HCT116 (cell line): Measurements from ENCODE around the gene PCGF2. TPM values are rescaled to one million over a fixed set of nuclear protein-coding genes. Genes with fewer than 3 reads are reported as not detected.

Source experiments
- ATAC-seq: fragments of 200-7000 bp; cut with Tn5 transposase; 2 replicates; pipeline ENCODE4 v1.9.1; 2020; ENCODE audit warnings: mild to moderate bottlenecking, moderate library complexity
- BruUV-seq: library from RNA; stranded (reverse); fragments of 400-500 nt; replicated peaks from 2 replicates; lab custom pipeline; 2021; lab: Mats Ljungman, UMichigan
- CTCF ChIA-PET: fragments of 300-600 bp; sonication (Branson Sonifier 250); formaldehyde crosslinking; loops from one replicate; lab custom pipeline; 2021; ENCODE audit warnings: antibody characterized with exemption; lab: Charles Lee
- POLR2A ChIA-PET: fragments of 300-600, 350-600 bp; sonication (Branson Sonifier 250); formaldehyde crosslinking; loops from one replicate; lab custom pipeline; 2021; ENCODE audit warnings: antibody characterized with exemption; lab: Charles Lee
- RAD21 ChIA-PET, 2 experiments: fragments of 300-600 bp; sonication (Branson Sonifier 250); formaldehyde crosslinking; loops; one replicate each; lab custom pipeline; 2023; ENCODE audit warnings: low total read pairs in 2 of 2; ENCODE audit not compliant: uncharacterized antibody in 2 of 2, unreplicated experiment in 2 of 2, low non-redundant PET in 1 of 2; lab: Charles Lee
- DNase-seq: peaks from one replicate; pipeline ENCODE4 v3.0.0-alpha.2; 2010; ENCODE audit warnings: low read depth, low spot score
- H2AFZ ChIP-seq: fragments of 200-600 bp; shearing (Covaris generic), sonication (generic); 2 replicates; pipeline ENCODE4 v1.6.1; 2017; ENCODE audit warnings: low read depth, mixed run types, mixed read lengths, antibody characterized with exemption, low read length; ENCODE audit not compliant: poor library complexity, severe bottlenecking
- H3K27ac ChIP-seq: 2 replicates; pipeline ENCODE4 v1.5.1; 2012; ENCODE audit warnings: low read depth, low read length
- H3K27me3 ChIP-seq: fragments of 200-600 bp; sonication (generic); 2 replicates; pipeline ENCODE4 v1.6.1; 2016; ENCODE audit warnings: mixed run types, low read length, mixed read lengths; ENCODE audit not compliant: insufficient read depth
- H3K36me3 ChIP-seq, 2 experiments: fragments of 200-500 bp in 1 of 2; fragments of 200-600 bp in 1 of 2; sonication (Bioruptor generic) in 1 of 2; sonication (generic) in 1 of 2; 2 replicates each; pipeline versions ENCODE4 v1.5.1 to v1.6.1; 2014 to 2016; ENCODE audit warnings: low read length in 2 of 2, inconsistent platforms in 1 of 2, mixed read lengths in 1 of 2, mixed run types in 1 of 2; ENCODE audit not compliant: insufficient read depth in 2 of 2, control insufficient read depth in 1 of 2
- H3K4me1 ChIP-seq, 2 experiments: fragments of 200-600 bp in 1 of 2; sonication (generic) in 1 of 2; 2 replicates each; pipeline versions ENCODE4 v1.5.1 to v1.6.1; 2012 to 2017; ENCODE audit warnings: low read length in 2 of 2, inconsistent platforms in 1 of 2, mild to moderate bottlenecking in 1 of 2, mixed read lengths in 1 of 2, mixed run types in 1 of 2, moderate library complexity in 1 of 2; ENCODE audit not compliant: insufficient read depth in 2 of 2, control insufficient read depth in 1 of 2
- H3K4me2 ChIP-seq: fragments of 200-600 bp; sonication (generic); 2 replicates; pipeline ENCODE4 v1.6.1; 2017; ENCODE audit warnings: mixed run types, low read length, mixed read lengths
- H3K4me3 ChIP-seq, 2 experiments: fragments of 200-600 bp in 1 of 2; sonication (generic) in 1 of 2; replicated peaks in 1 of 2; 2 replicates each; pipeline ENCODE4 v1.5.1; 2011 to 2016; ENCODE audit warnings: low read length in 2 of 2, control low read depth in 1 of 2, low read depth in 1 of 2, mild to moderate bottlenecking in 1 of 2, mixed read lengths in 1 of 2, mixed run types in 1 of 2
- H3K79me2 ChIP-seq: fragments of 200-600 bp; sonication (generic); 2 replicates; pipeline ENCODE4 v1.6.1; 2017; ENCODE audit warnings: mild to moderate bottlenecking, mixed run types, low read length, moderate library complexity, mixed read lengths; ENCODE audit not compliant: insufficient read depth
- H3K9ac ChIP-seq: fragments of 200-600 bp; sonication (generic); 2 replicates; pipeline ENCODE4 v1.6.1; 2016; ENCODE audit warnings: low read length, mixed read lengths
- H3K9me2 ChIP-seq: fragments of 200-600 bp; sonication (generic), shearing (Covaris generic); 2 replicates; pipeline ENCODE4 v1.6.1; 2017; ENCODE audit warnings: mixed run types, mild to moderate bottlenecking, moderate library complexity; ENCODE audit not compliant: insufficient read depth
- H3K9me3 ChIP-seq, 2 experiments: fragments of 200-500 bp in 1 of 2; fragments of 200-600 bp in 1 of 2; sonication (Bioruptor generic) in 1 of 2; sonication (generic) in 1 of 2; 2 replicates each; pipeline ENCODE4 v1.6.1; 2014 to 2017; ENCODE audit warnings: low read length in 2 of 2, mixed read lengths in 2 of 2, inconsistent platforms in 1 of 2, low read depth in 1 of 2, mild to moderate bottlenecking in 1 of 2, mixed run types in 1 of 2, moderate library complexity in 1 of 2; ENCODE audit not compliant: control insufficient read depth in 1 of 2, insufficient read depth in 1 of 2
- H4K20me1 ChIP-seq: fragments of 200-600 bp; sonication (generic), shearing (Covaris generic); 2 replicates; pipeline ENCODE4 v1.6.1; 2017; ENCODE audit warnings: mixed run types, mild to moderate bottlenecking, moderate library complexity; ENCODE audit not compliant: insufficient read depth
- CBX3 ChIP-seq: IDR thresholded peaks from 2 replicates; pipeline ENCODE4 v1.6.1; 2012; ENCODE audit warnings: low read depth
- CEBPB ChIP-seq: IDR thresholded peaks from 2 replicates; pipeline ENCODE4 v1.6.1; 2012; ENCODE audit warnings: low read depth
- EGR1 ChIP-seq: IDR thresholded peaks from 2 replicates; pipeline ENCODE4 v1.6.1; 2012; ENCODE audit warnings: low read depth
- ELF1 ChIP-seq: IDR thresholded peaks from 2 replicates; pipeline ENCODE4 v1.6.1; 2012; ENCODE audit warnings: low read depth, borderline replicate concordance
- EZH2 ChIP-seq: fragments of 200-600 bp; sonication (generic); IDR thresholded peaks from 2 replicates; pipeline ENCODE4 v1.6.1; 2017; ENCODE audit warnings: antibody characterized with exemption, mixed run types
- FOSL1 ChIP-seq: IDR thresholded peaks from 2 replicates; pipeline ENCODE4 v1.6.1; 2012; ENCODE audit warnings: low read depth
- POLR2AphosphoS5 ChIP-seq: IDR thresholded peaks from 2 replicates; pipeline ENCODE4 v1.6.1; 2011; ENCODE audit warnings: mild to moderate bottlenecking, low read depth, low read length, moderate library complexity
- SP1 ChIP-seq: IDR thresholded peaks from 2 replicates; pipeline ENCODE4 v1.6.1; 2012; ENCODE audit warnings: low read depth
- TCF7L2 ChIP-seq: IDR thresholded peaks from 2 replicates; pipeline ENCODE4 v1.7.0; 2011; ENCODE audit warnings: borderline replicate concordance, inconsistent platforms; ENCODE audit not compliant: insufficient read depth, insufficient read length; ENCODE audit errors: extremely low read depth
- YY1 ChIP-seq: IDR thresholded peaks from 2 replicates; pipeline ENCODE4 v1.6.1; 2011; ENCODE audit warnings: low read length, low read depth, moderate library complexity, mild to moderate bottlenecking; ENCODE audit not compliant: insufficient replicate concordance; ENCODE audit errors: extremely low read depth
- intact Hi-C: fragments of 100-400 bp; cut with micrococcal nuclease; formaldehyde crosslinking; loops from 2 replicates; pipeline ENCODE4 v1.10.0; 2022
- total RNA-seq: library from RNA; stranded (reverse); gene quantifications from one replicate; pipeline ENCODE4 v1.2.1, GENCODE V29; 2021; ENCODE audit not compliant: unreplicated experiment
- TF ChIP-seq, protein P1 (sequence below): IDR thresholded peaks from 2 replicates; pipeline ENCODE4 v1.6.1; 2011; ENCODE audit warnings: mild to moderate bottlenecking, low read length, moderate library complexity; ENCODE audit not compliant: insufficient replicate concordance; ENCODE audit errors: extremely low read depth

Gene PCGF2
- total RNA-seq, 1 experiment from 2014 or later = 64.6 TPM

DNA sequence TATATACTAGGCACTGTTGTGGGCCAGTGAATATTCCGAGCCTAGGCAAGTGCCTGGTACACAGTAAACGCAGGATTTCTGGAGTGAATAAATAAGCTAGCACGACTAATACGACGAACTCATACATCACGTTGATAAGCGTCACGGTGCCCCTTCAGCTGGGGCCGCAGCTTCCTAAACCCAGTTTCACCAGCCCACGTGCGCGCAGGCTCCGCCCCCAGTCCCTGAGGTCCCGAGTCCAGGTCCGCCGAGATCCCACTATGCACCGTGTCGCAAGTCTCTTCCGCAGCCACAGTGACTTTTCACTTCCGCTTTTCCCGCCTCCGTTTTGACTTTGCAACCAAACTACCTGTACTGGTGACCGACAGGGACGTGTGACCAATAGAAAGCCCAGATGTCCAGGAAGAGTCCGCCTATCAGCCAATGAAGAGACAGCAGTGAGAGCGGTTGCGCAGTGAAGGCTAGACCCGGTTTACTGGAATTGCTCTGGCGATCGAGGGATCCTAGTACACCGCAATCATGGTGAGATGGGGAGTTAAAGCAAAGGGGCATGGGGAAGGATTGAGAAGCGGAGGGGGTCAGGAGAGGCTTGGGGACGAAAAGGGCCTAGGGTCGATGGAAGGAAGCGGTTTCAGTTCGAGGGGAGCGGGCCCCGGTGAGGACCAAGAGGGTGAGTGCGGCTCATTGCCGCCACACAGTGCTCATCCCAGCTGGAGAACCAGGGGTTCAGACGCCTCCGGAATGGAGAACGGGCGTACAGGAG lies 4.4 kb upstream of the PCGF2 start, which contains the start of gene PSMB3 (continued):
- peak; percentile 100 for TF ChIP-seq SP1
- no peak for TF ChIP-seq CBX3
- TF ChIP-seq CEBPB = no peak; the same call in 1 of the 2 replicates
- TF ChIP-seq EZH2 = no peak
- no peak; the same call in 1 of the 2 replicates for TF ChIP-seq ELF1
- TF ChIP-seq FOSL1 = no peak

DNA sequence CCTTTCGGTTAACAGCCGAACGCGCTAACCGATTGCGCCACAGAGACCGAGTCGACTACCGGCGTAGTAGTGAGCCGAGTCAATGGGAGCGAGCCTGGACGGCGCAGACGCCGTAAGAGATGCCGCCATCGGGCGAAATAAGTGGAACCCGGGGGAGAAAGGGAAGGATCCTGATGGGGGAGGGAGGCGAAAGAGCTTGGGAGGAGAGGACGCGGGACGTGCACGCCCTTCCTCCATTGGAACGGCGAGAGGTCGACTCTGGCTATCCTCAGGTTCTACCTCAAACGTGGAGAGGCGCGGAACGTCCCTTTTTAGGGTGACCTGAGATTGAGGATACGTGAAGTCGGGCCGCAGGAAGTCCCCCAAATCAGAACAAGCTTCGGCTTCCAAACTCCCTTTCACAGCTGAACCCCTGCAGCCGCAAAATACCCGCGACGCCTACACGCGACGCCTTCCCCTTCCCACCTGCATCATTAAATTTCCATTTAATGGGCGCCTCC lies 3.7 kb upstream of the PCGF2 start:
- Histone ChIP-seq H3K36me3 (peaks cover 16 to 29% of the 10 kb centered on the region in 2 experiments), H2AFZ (no peak overlapping the region), H3K9me2 (no peaks in the 10 kb centered on the region), H4K20me1 (no peaks in the 10 kb centered on the region), H3K9me3 (no peaks in the 10 kb centered on the region), H3K27me3 (no peaks in the 10 kb centered on the region), H3K4me3 (peak overlapping the region; percentile 99 to 100), H3K4me2 (peak overlapping the region; percentile 94), H3K27ac (peak overlapping the region; percentile 100), H3K9ac (peak overlapping the region; percentile 93), H3K4me1 (peaks cover 18 to 50% of the 10 kb centered on the region in 2 experiments), H3K79me2 (peaks cover 68% of the 10 kb centered on the region)
- ATAC-seq = peak; percentile 20
- BruUV-seq = TSS peak; percentile 49
- intact Hi-C loops = loop anchor here (5.0 kb wide), 4 partner anchors 45 to 115 kb away; partner anchors contain the start of genes PIP4K2B and RPL23
- POLR2A ChIA-PET = interaction anchor here (0.9 to 2.2 kb wide), 6 partner anchors 45 to 448 kb away, joined by 3 to 6 read pairs (median 4); partner anchors contain the start of genes RPL19 and RPL23
- peak; percentile 66 for DNase-seq
- CTCF ChIA-PET = interaction anchor here (0.9 to 2.1 kb wide), 2 partner anchors 17 to 21 kb away, joined by 3 to 11 read pairs; no protein-coding TSS in a partner anchor
- RAD21 ChIA-PET = interaction anchor here in 1 of 2 experiments (0.6 kb wide), 1 partner anchor 117 kb away, joined by 3 read pairs; no protein-coding TSS in a partner anchor
- TF ChIP-seq YY1 = peak; percentile 46
- TF ChIP-seq EGR1 = no peak
- TF ChIP-seq POLR2AphosphoS5 = peak; percentile 25; the same call in 1 of the 2 replicates
- no peak; the same call in 1 of the 2 replicates for TF ChIP-seq CEBPB
- TF ChIP-seq, protein P1, sequence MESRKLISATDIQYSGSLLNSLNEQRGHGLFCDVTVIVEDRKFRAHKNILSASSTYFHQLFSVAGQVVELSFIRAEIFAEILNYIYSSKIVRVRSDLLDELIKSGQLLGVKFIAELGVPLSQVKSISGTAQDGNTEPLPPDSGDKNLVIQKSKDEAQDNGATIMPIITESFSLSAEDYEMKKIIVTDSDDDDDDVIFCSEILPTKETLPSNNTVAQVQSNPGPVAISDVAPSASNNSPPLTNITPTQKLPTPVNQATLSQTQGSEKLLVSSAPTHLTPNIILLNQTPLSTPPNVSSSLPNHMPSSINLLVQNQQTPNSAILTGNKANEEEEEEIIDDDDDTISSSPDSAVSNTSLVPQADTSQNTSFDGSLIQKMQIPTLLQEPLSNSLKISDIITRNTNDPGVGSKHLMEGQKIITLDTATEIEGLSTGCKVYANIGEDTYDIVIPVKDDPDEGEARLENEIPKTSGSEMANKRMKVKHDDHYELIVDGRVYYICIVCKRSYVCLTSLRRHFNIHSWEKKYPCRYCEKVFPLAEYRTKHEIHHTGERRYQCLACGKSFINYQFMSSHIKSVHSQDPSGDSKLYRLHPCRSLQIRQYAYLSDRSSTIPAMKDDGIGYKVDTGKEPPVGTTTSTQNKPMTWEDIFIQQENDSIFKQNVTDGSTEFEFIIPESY = peak; percentile 40
- peak; percentile 9 for TF ChIP-seq TCF7L2
